Esophagus (tissue), 2 donors: ENCODE data around the gene MLC1. TPM values are rescaled to one million over a fixed set of nuclear protein-coding genes. Genes with fewer than 3 reads are reported as not detected.

Experiments used
- H3K27ac ChIP-seq, 2 donors: one replicate each; pipeline ENCODE4 v1.5.1; 2013; ENCODE audit warnings: low read depth in 2 of 2, mild to moderate bottlenecking in 2 of 2, inconsistent platforms in 1 of 2, low read length in 1 of 2, moderate library complexity in 1 of 2
- H3K27me3 ChIP-seq, 2 donors: one replicate each; pipeline ENCODE4 v1.6.1; 2013; ENCODE audit warnings: low read length in 2 of 2, control low read depth in 1 of 2, mild to moderate bottlenecking in 1 of 2; ENCODE audit not compliant: insufficient read depth in 2 of 2, control insufficient read depth in 1 of 2
- H3K36me3 ChIP-seq, 2 donors: one replicate each; pipeline ENCODE4 v1.6.1; 2013; ENCODE audit warnings: low read length in 1 of 2; ENCODE audit not compliant: control insufficient read depth in 2 of 2, insufficient read depth in 2 of 2
- H3K4me1 ChIP-seq, 2 donors: one replicate each; pipeline ENCODE4 v1.6.1; 2013; ENCODE audit warnings: low read length in 1 of 2; ENCODE audit not compliant: control insufficient read depth in 2 of 2, insufficient read depth in 2 of 2
- H3K4me3 ChIP-seq, 2 donors: one replicate each; pipeline ENCODE4 v1.5.1; 2013; ENCODE audit warnings: low read length in 2 of 2, mild to moderate bottlenecking in 2 of 2, low read depth in 1 of 2, moderate library complexity in 1 of 2
- H3K9me3 ChIP-seq, 2 donors: one replicate each; pipeline ENCODE4 v1.6.1; 2013; ENCODE audit warnings: mild to moderate bottlenecking in 2 of 2, low read depth in 1 of 2, low read length in 1 of 2, moderate library complexity in 1 of 2; ENCODE audit not compliant: control insufficient read depth in 2 of 2, insufficient read depth in 1 of 2
- WGBS, 2 donors: extraction: QIAGEN DNeasy Blood & Tissue Kit; methylation state at CpG; one replicate each; pipeline ENCODE4 v1.1.7; 2013; 5-methylcytosine and 5-hydroxymethylcytosine counted together
- polyA plus RNA-seq, 2 donors: library from polyadenylated mRNA; stranded (reverse); fragments of 200-250 nt; gene quantifications; one replicate each; pipeline ENCODE4 v1.2.3, GENCODE V29; 2013
- donor health status: healthy with polysubstance abuse.
- donor health status: Bipolar disorder and iron deficiency.

MLC1 gene
- polyA plus RNA-seq = under 1 TPM; 0.04 to 0.08 TPM

GRCh38 chr22:50085211-50085972 lies at the start of gene MLC1:
Gene MLC1 (minus strand): TSS chr22:50085426. CDS start chr22:50084902, 524 bp downstream.
- Histone ChIP-seq H3K36me3 (no peaks in the 10 kb centered on the region), H3K27ac (no peak within 1 kb of the TSS), H3K4me3 (no peak within 1 kb of the TSS), H3K27me3 (no peaks in the 10 kb centered on the region), H3K4me1 (peaks cover 6 to 10% of the 10 kb centered on the region in 2 donors), H3K9me3 (peaks cover 0 to 8% of the 10 kb centered on the region in 2 donors)
- WGBS, 2 donors = 55 to 64% methylated on average over 29 of the region's 29 CpGs

GRCh38 chr22:50134481-50134880 lies 49.3 kb upstream of the MLC1 start:
- H3K4me3 ChIP-seq = no peak overlapping the region
- H3K4me1 ChIP-seq = no peaks in the 10 kb centered on the region
- H3K27me3 ChIP-seq = no peaks in the 10 kb centered on the region
- H3K9me3 ChIP-seq = no peaks in the 10 kb centered on the region
- no peak overlapping the region for H3K27ac ChIP-seq
- 83 to 86% methylated on average over 10 of the region's 10 CpGs for WGBS, 2 donors
- H3K36me3 ChIP-seq = no peaks in the 10 kb centered on the region

GRCh38 chr22:50131894-50132293 lies 46.7 kb upstream of the MLC1 start:
- Histone ChIP-seq H3K27ac (no peak overlapping the region), H3K9me3 (no peaks in the 10 kb centered on the region), H3K27me3 (no peaks in the 10 kb centered on the region), H3K4me3 (no peak overlapping the region), H3K4me1 (no peaks in the 10 kb centered on the region), H3K36me3 (no peaks in the 10 kb centered on the region)
- 88 to 94% methylated on average over 4 of the region's 4 CpGs for WGBS, 2 donors

GRCh38 chr22:50129121-50129736 lies 44.0 kb upstream of the MLC1 start:
- WGBS, 2 donors = 77 to 84% methylated on average over 10 of the region's 10 CpGs
- Histone ChIP-seq H3K9me3 (no peaks in the 10 kb centered on the region), H3K36me3 (no peaks in the 10 kb centered on the region), H3K27ac (no peak overlapping the region), H3K27me3 (no peaks in the 10 kb centered on the region), H3K4me3 (no peak overlapping the region), H3K4me1 (no peaks in the 10 kb centered on the region)

GRCh38 chr22:50125029-50125428 lies 39.8 kb upstream of the MLC1 start:
- WGBS, 2 donors = 82 to 85% methylated on average over 9 of the region's 9 CpGs
- no peak overlapping the region for H3K27ac ChIP-seq
- H3K36me3 ChIP-seq = no peaks in the 10 kb centered on the region
- H3K9me3 ChIP-seq = peaks cover 0 to 4% of the 10 kb centered on the region in 2 donors
- H3K4me3 ChIP-seq = no peak overlapping the region
- H3K27me3 ChIP-seq = peaks cover 0 to under 1% of the 10 kb centered on the region in 2 donors
- H3K4me1 ChIP-seq = no peaks in the 10 kb centered on the region

GRCh38 chr22:50123119-50123518 lies 37.9 kb upstream of the MLC1 start:
- 89 to 93% methylated on average over 4 of the region's 4 CpGs for WGBS, 2 donors
- Histone ChIP-seq H3K4me1 (no peaks in the 10 kb centered on the region), H3K36me3 (no peaks in the 10 kb centered on the region), H3K9me3 (peaks cover 0 to 4% of the 10 kb centered on the region in 2 donors), H3K27me3 (peaks cover 0 to 2% of the 10 kb centered on the region in 2 donors), H3K27ac (no peak overlapping the region), H3K4me3 (no peak overlapping the region)

GRCh38 chr22:50121202-50121740 lies 36.0 kb upstream of the MLC1 start:
- Histone ChIP-seq H3K27me3 (peaks cover 0 to 2% of the 10 kb centered on the region in 2 donors), H3K4me3 (no peak overlapping the region), H3K9me3 (peaks cover 0 to 4% of the 10 kb centered on the region in 2 donors), H3K27ac (no peak overlapping the region), H3K36me3 (no peaks in the 10 kb centered on the region), H3K4me1 (no peaks in the 10 kb centered on the region)
- WGBS, 2 donors = 71 to 82% methylated on average over 11 of the region's 11 CpGs

GRCh38 chr22:50119768-50120251 lies 34.6 kb upstream of the MLC1 start:
- no peaks in the 10 kb centered on the region for H3K36me3 ChIP-seq
- no peak overlapping the region for H3K4me3 ChIP-seq
- WGBS, 2 donors = 64 to 70% methylated on average over 6 of the region's 6 CpGs
- H3K4me1 ChIP-seq = no peaks in the 10 kb centered on the region
- H3K9me3 ChIP-seq = peaks cover 0 to 4% of the 10 kb centered on the region in 2 donors
- H3K27me3 ChIP-seq = peaks cover 0 to 2% of the 10 kb centered on the region in 2 donors
- no peak overlapping the region for H3K27ac ChIP-seq

GRCh38 chr22:50119169-50119767 lies 34.0 kb upstream of the MLC1 start:
- Histone ChIP-seq H3K27ac (no peak overlapping the region), H3K36me3 (no peaks in the 10 kb centered on the region), H3K4me1 (no peaks in the 10 kb centered on the region), H3K27me3 (peaks cover 0 to 2% of the 10 kb centered on the region in 2 donors), H3K4me3 (no peak overlapping the region), H3K9me3 (peaks cover 0 to 4% of the 10 kb centered on the region in 2 donors)
- 77 to 82% methylated on average over 14 of the region's 14 CpGs for WGBS, 2 donors
